Endothelial cell of umbilical vein (primary cell): ENCODE results near the gene BAG3.

Experiments used
- EZH2 ChIP-seq: IDR thresholded peaks from 2 replicates; pipeline ENCODE4 v1.6.1; 2012; ENCODE audit warnings: borderline replicate concordance, low read depth, mild to moderate bottlenecking, moderate library complexity, low read length, inconsistent platforms; ENCODE audit not compliant: severe bottlenecking
- FOS ChIP-seq: IDR thresholded peaks from 2 replicates; pipeline ENCODE4 v1.6.1; 2011; ENCODE audit warnings: mild to moderate bottlenecking, low read length, moderate library complexity, borderline replicate concordance; ENCODE audit not compliant: insufficient read depth
- GATA2 ChIP-seq: IDR thresholded peaks from 2 replicates; pipeline ENCODE4 v1.7.0; 2011; ENCODE audit warnings: low read depth, mild to moderate bottlenecking, moderate library complexity, mixed read lengths, low read length; ENCODE audit not compliant: insufficient read length, insufficient read depth
- JUN ChIP-seq: IDR thresholded peaks from 2 replicates; pipeline ENCODE4 v1.6.1; 2011; ENCODE audit warnings: borderline replicate concordance, low read depth; ENCODE audit not compliant: insufficient read length, insufficient read depth
- MAX ChIP-seq: IDR thresholded peaks from 2 replicates; pipeline ENCODE4 v1.6.1; 2011; ENCODE audit not compliant: insufficient read depth, insufficient read length
- MYC ChIP-seq: IDR thresholded peaks from one replicate; pipeline ENCODE4 v1.6.1; 2011; ENCODE audit warnings: mild to moderate bottlenecking, low read depth, low read length
- POLR2A ChIP-seq: IDR thresholded peaks from 2 replicates; pipeline ENCODE4 v1.6.1; 2012; ENCODE audit warnings: low read depth, mild to moderate bottlenecking, control low read depth, low read length
- POLR2AphosphoS5 ChIP-seq: IDR thresholded peaks from 2 replicates; pipeline ENCODE4 v1.6.1; 2012; ENCODE audit warnings: low read depth, mild to moderate bottlenecking, control low read depth, low read length, moderate library complexity; ENCODE audit not compliant: insufficient read depth
- TF ChIP-seq, protein P1 (sequence below), 2 donors: IDR thresholded peaks; 1 replicate in 1 of 2; 2 replicates in 1 of 2; pipeline ENCODE4 v1.5.1; 2011; ENCODE audit warnings: low read length in 2 of 2, mild to moderate bottlenecking in 2 of 2, moderate library complexity in 2 of 2, control low read depth in 1 of 2, inconsistent platforms in 1 of 2, low read depth in 1 of 2; ENCODE audit not compliant: insufficient read depth in 1 of 2; ENCODE audit errors: extremely low read depth in 1 of 2

DNA sequence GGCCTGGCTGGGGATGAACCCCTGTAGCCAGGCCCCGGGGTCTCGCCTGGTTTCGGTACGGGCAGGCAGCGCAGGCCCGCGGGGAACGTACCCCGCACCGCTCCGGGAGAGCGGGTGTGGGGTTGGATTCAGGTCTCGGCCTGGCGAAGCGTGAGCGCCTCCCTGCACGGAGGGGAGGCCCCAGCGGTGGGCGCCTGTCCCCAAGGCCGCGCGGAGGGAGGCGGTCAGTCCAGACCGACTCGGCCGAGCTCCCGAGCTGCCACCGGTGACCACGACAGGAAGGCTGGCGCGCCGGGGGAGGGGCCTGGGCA is 74.3 kb downstream of the BAG3 start:
- TF ChIP-seq, protein P1, sequence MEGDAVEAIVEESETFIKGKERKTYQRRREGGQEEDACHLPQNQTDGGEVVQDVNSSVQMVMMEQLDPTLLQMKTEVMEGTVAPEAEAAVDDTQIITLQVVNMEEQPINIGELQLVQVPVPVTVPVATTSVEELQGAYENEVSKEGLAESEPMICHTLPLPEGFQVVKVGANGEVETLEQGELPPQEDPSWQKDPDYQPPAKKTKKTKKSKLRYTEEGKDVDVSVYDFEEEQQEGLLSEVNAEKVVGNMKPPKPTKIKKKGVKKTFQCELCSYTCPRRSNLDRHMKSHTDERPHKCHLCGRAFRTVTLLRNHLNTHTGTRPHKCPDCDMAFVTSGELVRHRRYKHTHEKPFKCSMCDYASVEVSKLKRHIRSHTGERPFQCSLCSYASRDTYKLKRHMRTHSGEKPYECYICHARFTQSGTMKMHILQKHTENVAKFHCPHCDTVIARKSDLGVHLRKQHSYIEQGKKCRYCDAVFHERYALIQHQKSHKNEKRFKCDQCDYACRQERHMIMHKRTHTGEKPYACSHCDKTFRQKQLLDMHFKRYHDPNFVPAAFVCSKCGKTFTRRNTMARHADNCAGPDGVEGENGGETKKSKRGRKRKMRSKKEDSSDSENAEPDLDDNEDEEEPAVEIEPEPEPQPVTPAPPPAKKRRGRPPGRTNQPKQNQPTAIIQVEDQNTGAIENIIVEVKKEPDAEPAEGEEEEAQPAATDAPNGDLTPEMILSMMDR (IDR thresholded peaks at IDR 0.05; ENCODE audit: extremely low read depth in 1 of 2, insufficient read depth in 1 of 2, low read depth in 1 of 2, low read length in 2 of 2): no peak
- TF ChIP-seq POLR2A (peak; percentile 77), EZH2 (no peak), POLR2AphosphoS5 (peak; percentile 55), MAX (no peak), MYC (no peak), FOS (no peak), JUN (no peak), GATA2 (no peak)
